Activated CD8-positive, alpha-beta memory T cell treated with anti-CD3 and anti-CD28 coated beads, Interleukin-2, amount 10 ng/mL, durations not matched to agents 7 days and 5 days (primary cell): ENCODE measurements around the gene KCNAB1. TPM values are rescaled to one million over a fixed set of nuclear protein-coding genes. Genes with fewer than 3 reads are reported as not detected.
"Not testable (repeated sequence)": the region's sequence is repeated elsewhere in the genome, so short reads cannot be mapped to it uniquely, and the experiment has no call there.

Experiments
- ATAC-seq: fragments of 150-1000 bp; cut with Tn5 transposase; one replicate; pipeline ENCODE4 v1.10.0; 2021; ENCODE audit warnings: moderate library complexity
- CTCF ChIA-PET: fragments of 350-600 bp; sonication (Branson Sonifier 250); formaldehyde crosslinking; loops from one replicate; lab custom pipeline; 2021; ENCODE audit warnings: antibody characterized with exemption; lab: Charles Lee
- DNase-seq: peaks from one replicate; pipeline ENCODE4 v3.0.0-alpha.2; 2020
- H3K27ac Mint-ChIP-seq: one replicate; pipeline ENCODE4 v1.8.0; 2021; ENCODE audit warnings: mild to moderate bottlenecking, mixed read lengths
- H3K27me3 Mint-ChIP-seq: one replicate; pipeline ENCODE4 v1.8.0; 2021; ENCODE audit warnings: mixed read lengths
- H3K36me3 Mint-ChIP-seq: one replicate; pipeline ENCODE4 v1.8.0; 2021; ENCODE audit warnings: mild to moderate bottlenecking, mixed read lengths
- H3K4me1 Mint-ChIP-seq: one replicate; pipeline ENCODE4 v1.8.0; 2021; ENCODE audit warnings: mixed read lengths
- H3K4me3 Mint-ChIP-seq: one replicate; pipeline ENCODE4 v1.8.0; 2021; ENCODE audit warnings: mild to moderate bottlenecking, moderate library complexity, mixed read lengths
- H3K9me3 Mint-ChIP-seq: one replicate; pipeline ENCODE4 v1.8.0; 2022; ENCODE audit warnings: low read depth, mixed read lengths
- total RNA-seq, 2 experiments: library from RNA; stranded (reverse); gene quantifications; one replicate each; pipeline ENCODE4 v1.2.3, GENCODE V29; 2021

KCNAB1 gene
- total RNA-seq, 2 experiments from 2014 or later = 0.19 TPM; not detected in 1

GRCh38 chr3:156224046-156224445, 103.7 kb downstream of the KCNAB1 start:
- not testable (repeated sequence) for ATAC-seq, H3K9me3 Mint-ChIP-seq, H3K36me3 Mint-ChIP-seq, H3K27ac Mint-ChIP-seq, H3K4me3 Mint-ChIP-seq, H3K4me1 Mint-ChIP-seq, DNase-seq
- peaks cover 23% of the 10 kb centered on the region for H3K27me3 Mint-ChIP-seq
- CTCF ChIA-PET = interaction anchor here (1.0 kb wide), 1 partner anchor 27 kb away, joined by 3 read pairs; no protein-coding TSS in a partner anchor

GRCh38 chr3:156226676-156227420, 106.5 kb downstream of the KCNAB1 start:
- ATAC-seq (no peak), DNase-seq (no peak)
- no peak overlapping the region for H3K27ac Mint-ChIP-seq
- peaks cover 31% of the 10 kb centered on the region for H3K27me3 Mint-ChIP-seq
- CTCF ChIA-PET = no interaction called here
- no peaks in the 10 kb centered on the region for H3K36me3 Mint-ChIP-seq
- no peaks in the 10 kb centered on the region for H3K9me3 Mint-ChIP-seq
- H3K4me3 Mint-ChIP-seq = no peak overlapping the region
- no peaks in the 10 kb centered on the region for H3K4me1 Mint-ChIP-seq

- Mint-ChIP-seq H3K27me3 (peaks cover 31% of the 10 kb centered on the region), H3K27ac (no peak overlapping the region), H3K9me3 (no peaks in the 10 kb centered on the region), H3K36me3 (no peaks in the 10 kb centered on the region), H3K4me1 (no peaks in the 10 kb centered on the region), H3K4me3 (no peak overlapping the region)
- no peak for DNase-seq
- ATAC-seq = no peak
- CTCF ChIA-PET = no interaction called here
These were observed 107.3 kb downstream of the KCNAB1 start for GRCh38 chr3:156227704-156228103.

GRCh38 chr3:156230278-156230900, 110.0 kb downstream of the KCNAB1 start:
- ATAC-seq = no peak
- no peak overlapping the region for H3K27ac Mint-ChIP-seq
- no peaks in the 10 kb centered on the region for H3K4me1 Mint-ChIP-seq
- no peak for DNase-seq
- CTCF ChIA-PET = no interaction called here
- peaks cover 31% of the 10 kb centered on the region for H3K27me3 Mint-ChIP-seq
- H3K9me3 Mint-ChIP-seq = no peaks in the 10 kb centered on the region
- no peaks in the 10 kb centered on the region for H3K36me3 Mint-ChIP-seq
- no peak overlapping the region for H3K4me3 Mint-ChIP-seq

GRCh38 chr3:156231221-156231620, 110.8 kb downstream of the KCNAB1 start:
- H3K27me3 Mint-ChIP-seq = peaks cover 27% of the 10 kb centered on the region
- ATAC-seq, H3K36me3 Mint-ChIP-seq, H3K27ac Mint-ChIP-seq, H3K4me3 Mint-ChIP-seq, H3K4me1 Mint-ChIP-seq, H3K9me3 Mint-ChIP-seq, CTCF ChIA-PET, DNase-seq: not testable (repeated sequence)

GRCh38 chr3:156233876-156234275, 113.5 kb downstream of the KCNAB1 start:
- Mint-ChIP-seq H3K36me3 (no peaks in the 10 kb centered on the region), H3K27ac (no peak overlapping the region), H3K4me1 (no peaks in the 10 kb centered on the region), H3K4me3 (no peak overlapping the region), H3K27me3 (peaks cover 14% of the 10 kb centered on the region), H3K9me3 (no peaks in the 10 kb centered on the region)
- CTCF ChIA-PET = interaction anchor here (1.5 kb wide), 1 partner anchor 13 kb away, joined by 4 read pairs; no protein-coding TSS in a partner anchor
- no peak for ATAC-seq
- no peak for DNase-seq

GRCh38 chr3:156236556-156237260, 116.3 kb downstream of the KCNAB1 start:
- CTCF ChIA-PET = no interaction called here
- Mint-ChIP-seq H3K27me3 (peaks cover 10% of the 10 kb centered on the region), H3K4me3 (no peak overlapping the region), H3K9me3 (no peaks in the 10 kb centered on the region), H3K4me1 (no peaks in the 10 kb centered on the region), H3K27ac (no peak overlapping the region), H3K36me3 (no peaks in the 10 kb centered on the region)
- no peak for ATAC-seq
- no peak for DNase-seq

- Mint-ChIP-seq H3K27me3 (peaks cover 9% of the 10 kb centered on the region), H3K4me1 (no peaks in the 10 kb centered on the region), H3K27ac (no peak overlapping the region), H3K36me3 (no peaks in the 10 kb centered on the region), H3K9me3 (no peaks in the 10 kb centered on the region), H3K4me3 (no peak overlapping the region)
- no peak for ATAC-seq
- no peak for DNase-seq
- CTCF ChIA-PET = no interaction called here
These were observed 120.3 kb downstream of the KCNAB1 start for GRCh38 chr3:156240642-156241041.

- Mint-ChIP-seq H3K4me1 (no peaks in the 10 kb centered on the region), H3K4me3 (no peak overlapping the region), H3K9me3 (no peaks in the 10 kb centered on the region), H3K36me3 (no peaks in the 10 kb centered on the region), H3K27me3 (peaks cover 27% of the 10 kb centered on the region), H3K27ac (no peak overlapping the region)
- ATAC-seq (no peak), DNase-seq (no peak)
- CTCF ChIA-PET = no interaction called here
These were observed 126.8 kb downstream of the KCNAB1 start for GRCh38 chr3:156246961-156247725.

GRCh38 chr3:156250550-156250949, 130.2 kb downstream of the KCNAB1 start:
- CTCF ChIA-PET = interaction anchor here (0.8 kb wide), 1 partner anchor 26 kb away, joined by 3 read pairs; no protein-coding TSS in a partner anchor
- no peak overlapping the region for H3K4me3 Mint-ChIP-seq

GRCh38 chr3:156251424-156251823, 131.0 kb downstream of the KCNAB1 start:
- Mint-ChIP-seq H3K27me3 (peaks cover 28% of the 10 kb centered on the region), H3K9me3 (no peaks in the 10 kb centered on the region), H3K4me1 (no peaks in the 10 kb centered on the region), H3K27ac (no peak overlapping the region), H3K36me3 (no peaks in the 10 kb centered on the region), H3K4me3 (no peak overlapping the region)
- DNase-seq (no peak), ATAC-seq (no peak)
- CTCF ChIA-PET = no interaction called here

More at GRCh38 chr3:156250550-156250949, 130.2 kb downstream of the KCNAB1 start:
- Mint-ChIP-seq H3K27me3 (peaks cover 26% of the 10 kb centered on the region), H3K4me1 (no peaks in the 10 kb centered on the region), H3K9me3 (no peaks in the 10 kb centered on the region), H3K27ac (no peak overlapping the region), H3K36me3 (no peaks in the 10 kb centered on the region)
- DNase-seq (no peak), ATAC-seq (no peak)

- peaks cover 30% of the 10 kb centered on the region for H3K27me3 Mint-ChIP-seq
- no peaks in the 10 kb centered on the region for H3K36me3 Mint-ChIP-seq
- CTCF ChIA-PET = no interaction called here
- H3K9me3 Mint-ChIP-seq = no peaks in the 10 kb centered on the region
- DNase-seq (no peak), ATAC-seq (no peak)
- no peaks in the 10 kb centered on the region for H3K4me1 Mint-ChIP-seq
- no peak overlapping the region for H3K4me3 Mint-ChIP-seq
- H3K27ac Mint-ChIP-seq = no peak overlapping the region
These were observed 132.3 kb downstream of the KCNAB1 start for GRCh38 chr3:156252656-156253055.

GRCh38 chr3:156253150-156253549, 132.8 kb downstream of the KCNAB1 start:
- H3K4me1 Mint-ChIP-seq = no peaks in the 10 kb centered on the region
- H3K36me3 Mint-ChIP-seq = no peaks in the 10 kb centered on the region
- H3K27ac Mint-ChIP-seq = no peak overlapping the region
- H3K4me3 Mint-ChIP-seq = no peak overlapping the region
- ATAC-seq = no peak
- peaks cover 26% of the 10 kb centered on the region for H3K27me3 Mint-ChIP-seq
- no peaks in the 10 kb centered on the region for H3K9me3 Mint-ChIP-seq
- DNase-seq = no peak
- CTCF ChIA-PET = no interaction called here
